Ovary (tissue), 3 donors: ENCODE results near the gene SLC22A23.

Source experiments
- EP300 ChIP-seq: sonication (generic); formaldehyde crosslinking; IDR thresholded peaks from one replicate; pipeline ENCODE4 v1.6.1; 2017; ENCODE audit warnings: antibody characterized with exemption
- POLR2A ChIP-seq: fragments of 450-650 bp; IDR thresholded peaks from one replicate; pipeline ENCODE4 v1.6.1; 2017; ENCODE audit warnings: antibody characterized with exemption, mild to moderate bottlenecking, moderate library complexity
- TF ChIP-seq, protein P1 (sequence below), 3 donors: fragments of 450-650 bp in 2 of 3; fragments of 200-600 bp in 1 of 3; IDR thresholded peaks; one replicate each; pipeline versions ENCODE4 v1.5.1 to v1.8.0; 2016 to 2022; ENCODE audit warnings: antibody characterized with exemption in 3 of 3, mild to moderate bottlenecking in 1 of 3
- donor health status: DM: no; HTN: no; CAD: no.

GRCh38 chr6:3271756-3272155, 185.1 kb downstream of the SLC22A23 start:
- TF ChIP-seq, protein P1, sequence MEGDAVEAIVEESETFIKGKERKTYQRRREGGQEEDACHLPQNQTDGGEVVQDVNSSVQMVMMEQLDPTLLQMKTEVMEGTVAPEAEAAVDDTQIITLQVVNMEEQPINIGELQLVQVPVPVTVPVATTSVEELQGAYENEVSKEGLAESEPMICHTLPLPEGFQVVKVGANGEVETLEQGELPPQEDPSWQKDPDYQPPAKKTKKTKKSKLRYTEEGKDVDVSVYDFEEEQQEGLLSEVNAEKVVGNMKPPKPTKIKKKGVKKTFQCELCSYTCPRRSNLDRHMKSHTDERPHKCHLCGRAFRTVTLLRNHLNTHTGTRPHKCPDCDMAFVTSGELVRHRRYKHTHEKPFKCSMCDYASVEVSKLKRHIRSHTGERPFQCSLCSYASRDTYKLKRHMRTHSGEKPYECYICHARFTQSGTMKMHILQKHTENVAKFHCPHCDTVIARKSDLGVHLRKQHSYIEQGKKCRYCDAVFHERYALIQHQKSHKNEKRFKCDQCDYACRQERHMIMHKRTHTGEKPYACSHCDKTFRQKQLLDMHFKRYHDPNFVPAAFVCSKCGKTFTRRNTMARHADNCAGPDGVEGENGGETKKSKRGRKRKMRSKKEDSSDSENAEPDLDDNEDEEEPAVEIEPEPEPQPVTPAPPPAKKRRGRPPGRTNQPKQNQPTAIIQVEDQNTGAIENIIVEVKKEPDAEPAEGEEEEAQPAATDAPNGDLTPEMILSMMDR (IDR thresholded peaks at IDR 0.05) = no peak
- TF ChIP-seq EP300 (no peak), POLR2A (no peak)
